PC-9 (cell line): ENCODE results near the gene FOXJ3. TPM values are rescaled to one million over a fixed set of nuclear protein-coding genes. Genes with fewer than 3 reads are reported as not detected.

ENCODE experiments used
- BruUV-seq: library from RNA; stranded (reverse); fragments of 400-500 nt; replicated peaks from 2 replicates; lab custom pipeline; 2021; lab: Mats Ljungman, UMichigan
- CTCF ChIA-PET: fragments of 300-600 bp; sonication (Branson Sonifier 250); formaldehyde crosslinking; loops from one replicate; lab custom pipeline; 2022; ENCODE audit warnings: antibody characterized with exemption; lab: Charles Lee
- POLR2A ChIA-PET: fragments of 300-600 bp; sonication (Branson Sonifier 250); formaldehyde crosslinking; loops from one replicate; lab custom pipeline; 2022; ENCODE audit warnings: antibody characterized with exemption; ENCODE audit not compliant: unreplicated experiment; lab: Charles Lee
- DNase-seq, 2 experiments: peaks; one replicate each; pipeline versions ENCODE4 v3.0.0 to v3.0.0-alpha.2; 2015 to 2022; ENCODE audit warnings: mixed read lengths in 1 of 2
- H2AFZ ChIP-seq: fragments of 200-600 bp; sonication (generic); 2 replicates; pipeline ENCODE4 v1.8.1; 2017; ENCODE audit warnings: antibody characterized with exemption
- H3F3A ChIP-seq: fragments of 200-600 bp; sonication (generic); 2 replicates; pipeline ENCODE4 v1.8.1; 2017; ENCODE audit warnings: antibody characterized with exemption, mild to moderate bottlenecking, low read depth; ENCODE audit not compliant: insufficient read depth
- H3K27ac ChIP-seq: fragments of 200-600 bp; sonication (generic); 2 replicates; pipeline ENCODE4 v1.6.1; 2016; ENCODE audit warnings: mixed run types
- H3K27me3 ChIP-seq: fragments of 200-600 bp; sonication (generic); 2 replicates; pipeline ENCODE4 v1.6.1; 2016; ENCODE audit warnings: low read depth, mixed run types; ENCODE audit not compliant: insufficient read depth
- H3K36me3 ChIP-seq: fragments of 200-600 bp; sonication (generic); 2 replicates; pipeline ENCODE4 v1.6.1; 2016; ENCODE audit warnings: low read depth, mixed run types
- H3K4me1 ChIP-seq: fragments of 200-600 bp; sonication (generic); replicated peaks from 2 replicates; pipeline ENCODE4 v1.6.1; 2016; ENCODE audit warnings: mixed run types; ENCODE audit not compliant: insufficient read depth
- H3K4me2 ChIP-seq: fragments of 200-600 bp; sonication (generic); 2 replicates; pipeline ENCODE4 v1.6.1; 2017; ENCODE audit warnings: mixed run types
- H3K4me3 ChIP-seq: fragments of 200-600 bp; sonication (generic); 2 replicates; pipeline ENCODE4 v1.6.1; 2016; ENCODE audit warnings: mixed run types
- H3K79me2 ChIP-seq: fragments of 200-600 bp; sonication (generic); 2 replicates; pipeline ENCODE4 v1.6.1; 2017; ENCODE audit warnings: low read depth, mixed run types
- H3K9me2 ChIP-seq: fragments of 200-600 bp; sonication (generic); 2 replicates; pipeline ENCODE4 v1.8.1; 2017; ENCODE audit warnings: mild to moderate bottlenecking; ENCODE audit not compliant: insufficient read depth
- H3K9me3 ChIP-seq: fragments of 200-600 bp; sonication (generic); 2 replicates; pipeline ENCODE4 v1.8.1; 2016; ENCODE audit warnings: low read depth; ENCODE audit not compliant: insufficient read depth
- H4K20me1 ChIP-seq: fragments of 200-600 bp; sonication (generic); 2 replicates; pipeline ENCODE4 v1.8.1; 2017; ENCODE audit not compliant: insufficient read depth
- EZH2 ChIP-seq: fragments of 200-600 bp; sonication (generic); IDR thresholded peaks from 2 replicates; pipeline ENCODE4 v1.8.0; 2017; ENCODE audit warnings: antibody characterized with exemption, low read depth
- intact Hi-C: fragments of 100-400 bp; cut with micrococcal nuclease; formaldehyde crosslinking; loops from one replicate; pipeline ENCODE4 v1.10.0; 2022; ENCODE audit not compliant: unreplicated experiment
- total RNA-seq: library from RNA; stranded (reverse); gene quantifications from 2 replicates; pipeline ENCODE4 v1.2.3, GENCODE V29; 2021
- TF ChIP-seq, protein P1 (sequence below): fragments of 200-600 bp; sonication (generic); conservative IDR thresholded peaks from 2 replicates; pipeline ENCODE4 v1.6.1; 2017; ENCODE audit warnings: mixed run types, antibody characterized with exemption, mild to moderate bottlenecking, moderate library complexity

FOXJ3 gene
- total RNA-seq, 1 experiment from 2014 or later = 60.4 TPM

DNA sequence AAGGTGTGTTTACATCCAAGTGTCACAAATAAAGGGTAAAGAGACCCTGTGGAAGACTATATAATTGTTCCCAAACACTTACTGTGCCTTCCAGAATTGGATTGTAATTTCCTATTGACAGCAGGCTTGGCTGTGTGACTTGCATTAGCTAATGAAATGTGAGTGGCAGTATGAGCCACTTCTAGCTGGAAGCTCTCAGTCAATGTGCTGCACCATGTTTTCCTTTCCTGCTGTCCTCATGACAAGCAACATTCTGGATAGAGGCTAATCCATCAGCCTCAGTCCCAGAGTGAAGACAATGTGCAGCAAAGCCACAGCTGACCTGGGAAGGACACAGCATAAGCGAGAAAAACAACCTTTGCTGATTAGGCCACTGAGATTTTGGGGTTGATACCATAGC is 5.9 kb upstream of the FOXJ3 start:
- H3K4me1 ChIP-seq = peaks cover 56% of the 10 kb centered on the region
- H2AFZ ChIP-seq = no peak overlapping the region
- H4K20me1 ChIP-seq = no peaks in the 10 kb centered on the region
- no peak for TF ChIP-seq EZH2
- TF ChIP-seq, protein P1, sequence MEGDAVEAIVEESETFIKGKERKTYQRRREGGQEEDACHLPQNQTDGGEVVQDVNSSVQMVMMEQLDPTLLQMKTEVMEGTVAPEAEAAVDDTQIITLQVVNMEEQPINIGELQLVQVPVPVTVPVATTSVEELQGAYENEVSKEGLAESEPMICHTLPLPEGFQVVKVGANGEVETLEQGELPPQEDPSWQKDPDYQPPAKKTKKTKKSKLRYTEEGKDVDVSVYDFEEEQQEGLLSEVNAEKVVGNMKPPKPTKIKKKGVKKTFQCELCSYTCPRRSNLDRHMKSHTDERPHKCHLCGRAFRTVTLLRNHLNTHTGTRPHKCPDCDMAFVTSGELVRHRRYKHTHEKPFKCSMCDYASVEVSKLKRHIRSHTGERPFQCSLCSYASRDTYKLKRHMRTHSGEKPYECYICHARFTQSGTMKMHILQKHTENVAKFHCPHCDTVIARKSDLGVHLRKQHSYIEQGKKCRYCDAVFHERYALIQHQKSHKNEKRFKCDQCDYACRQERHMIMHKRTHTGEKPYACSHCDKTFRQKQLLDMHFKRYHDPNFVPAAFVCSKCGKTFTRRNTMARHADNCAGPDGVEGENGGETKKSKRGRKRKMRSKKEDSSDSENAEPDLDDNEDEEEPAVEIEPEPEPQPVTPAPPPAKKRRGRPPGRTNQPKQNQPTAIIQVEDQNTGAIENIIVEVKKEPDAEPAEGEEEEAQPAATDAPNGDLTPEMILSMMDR = no peak
- no peaks in the 10 kb centered on the region for H3K9me3 ChIP-seq
- no peak for DNase-seq
- no peaks in the 10 kb centered on the region for H3K36me3 ChIP-seq
- H3K9me2 ChIP-seq = no peaks in the 10 kb centered on the region
- intact Hi-C loops = loop anchor here (2.0 kb wide), 1 partner anchor 130 kb away; no protein-coding TSS in a partner anchor
- H3K27ac ChIP-seq = peak overlapping the region; percentile 64
- POLR2A ChIA-PET = interaction anchor here (0.6 kb wide), 2 partner anchors 26 to 175 kb away, joined by 3 to 9 read pairs; no protein-coding TSS in a partner anchor
- no peaks in the 10 kb centered on the region for H3K27me3 ChIP-seq
- H3K4me3 ChIP-seq = no peak overlapping the region
- H3F3A ChIP-seq = peaks cover 36% of the 10 kb centered on the region
- peak overlapping the region; percentile 55 for H3K4me2 ChIP-seq
- no TSS peak for BruUV-seq
- CTCF ChIA-PET = no interaction called here
- peaks cover 19% of the 10 kb centered on the region; the same call in 1 of the 2 replicates for H3K79me2 ChIP-seq

DNA sequence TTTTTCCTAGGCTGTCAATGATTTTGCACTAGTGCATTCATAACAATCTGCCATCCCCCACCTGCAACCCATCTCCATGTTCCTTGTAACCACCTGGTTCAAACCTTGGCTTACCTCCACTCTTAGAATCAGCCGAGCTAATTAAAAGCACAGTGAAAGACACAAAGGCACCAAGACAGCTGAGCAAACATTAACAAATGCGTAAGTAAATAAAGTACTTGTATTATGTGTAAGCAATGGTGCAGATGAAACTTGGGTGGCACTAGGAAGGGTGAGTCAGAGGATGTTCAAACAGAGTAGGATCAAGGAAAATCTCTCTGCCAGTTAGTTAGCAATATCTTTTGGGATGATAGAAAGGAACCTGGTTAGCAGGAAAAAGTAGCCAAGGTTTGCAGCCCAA is 5.1 kb upstream of the FOXJ3 start:
- Histone ChIP-seq H3K27ac (peak overlapping the region; percentile 64), H3K4me3 (0 out of 2 replicates have a peak overlapping the region, but pooled peaks have one; percentile 9), H3K9me3 (no peaks in the 10 kb centered on the region), H3K4me1 (peaks cover 56% of the 10 kb centered on the region), H3K4me2 (peak overlapping the region; percentile 55), H3K79me2 (peaks cover 19% of the 10 kb centered on the region; the same call in 1 of the 2 replicates), H2AFZ (no peak overlapping the region), H3K27me3 (no peaks in the 10 kb centered on the region), H4K20me1 (no peaks in the 10 kb centered on the region), H3K36me3 (no peaks in the 10 kb centered on the region), H3K9me2 (no peaks in the 10 kb centered on the region), H3F3A (peaks cover 43% of the 10 kb centered on the region)
- ChIA-PET POLR2A (interaction anchor here (0.6 kb wide), 1 partner anchor 25 kb away, joined by 3 read pairs; no protein-coding TSS in a partner anchor), CTCF (no interaction called here)
- no TSS peak for BruUV-seq
- TF ChIP-seq EZH2 = no peak
- TF ChIP-seq, protein P1 = no peak
- intact Hi-C loops = loop anchor here (2.0 kb wide), 1 partner anchor 129 kb away; no protein-coding TSS in a partner anchor
- DNase-seq = peak; percentile 54 to 98

DNA sequence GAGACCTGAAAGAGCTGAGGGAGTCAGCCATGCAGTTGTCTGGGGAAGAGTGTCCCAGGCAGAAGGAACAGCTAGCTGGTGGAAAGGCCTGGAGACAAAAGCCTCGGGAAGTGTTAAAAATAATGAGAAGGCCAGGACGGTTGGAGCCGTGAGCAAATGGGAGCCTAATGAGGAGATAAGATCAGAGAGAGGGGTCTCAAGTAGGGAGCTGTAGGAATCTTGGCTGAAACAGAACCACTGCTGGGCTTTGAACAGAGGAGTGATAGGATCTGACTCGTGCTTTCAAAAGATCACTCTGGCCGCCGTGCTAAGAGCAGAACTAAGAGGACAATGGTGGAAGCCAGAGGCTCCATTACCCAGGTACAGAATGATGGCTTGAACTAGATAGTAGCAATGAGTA is 1.9 kb upstream of the FOXJ3 start:
- peak overlapping the region; percentile 84 for H3K27ac ChIP-seq
- H3K9me2 ChIP-seq = no peaks in the 10 kb centered on the region
- no peaks in the 10 kb centered on the region for H3K27me3 ChIP-seq
- peak overlapping the region; percentile 85; the same call in 1 of the 2 replicates for H3K4me3 ChIP-seq
- peak overlapping the region; percentile 78 for H3K4me2 ChIP-seq
- no TSS peak for BruUV-seq
- intact Hi-C loops = loop anchor here (10.0 kb wide), 2 partner anchors 238 to 348 kb away; partner anchors contain the start of gene YBX1
- H4K20me1 ChIP-seq = peaks cover 21% of the 10 kb centered on the region
- H2AFZ ChIP-seq = no peak overlapping the region
- ChIA-PET CTCF (no interaction called here), POLR2A (interaction anchor here (0.6 kb wide), 1 partner anchor 584 kb away, joined by 5 read pairs; no protein-coding TSS in a partner anchor)
- no peak for DNase-seq
- TF ChIP-seq EZH2 = no peak
- TF ChIP-seq, protein P1 = no peak
- peaks cover 69% of the 10 kb centered on the region for H3K4me1 ChIP-seq
- H3K36me3 ChIP-seq = no peaks in the 10 kb centered on the region
- H3F3A ChIP-seq = peaks cover 51% of the 10 kb centered on the region
- H3K9me3 ChIP-seq = no peaks in the 10 kb centered on the region
- peaks cover 49% of the 10 kb centered on the region for H3K79me2 ChIP-seq
